BLaER1 treated with 17β-estradiol and CSF1 and Interleukin-3, amounts not matched to agents 10 nM and 100 nM (cell line): ENCODE measurements around the gene MUC20.
A peak's percentile ranks its signal among the peaks of the same experiment; 100 is the strongest.
"Not testable (repeated sequence)": the region's sequence is repeated elsewhere in the genome, so short reads cannot be mapped to it uniquely, and the experiment has no call there.

ENCODE experiments used
- H3K27ac ChIP-seq, 11 experiments: shearing (Covaris generic); formaldehyde crosslinking; 2 replicates each; pipeline ENCODE4 v1.8.1; 2022
- H3K27me3 ChIP-seq, 11 experiments: shearing (Covaris generic); formaldehyde crosslinking; 2 replicates each; pipeline ENCODE4 v1.8.1; 2022
- H3K36me3 ChIP-seq, 11 experiments: shearing (Covaris generic); formaldehyde crosslinking; 2 replicates each; pipeline ENCODE4 v1.8.1; 2022
- H3K4me1 ChIP-seq, 10 experiments: shearing (Covaris generic); formaldehyde crosslinking; 2 replicates each; pipeline ENCODE4 v1.8.1; 2022
- H3K4me2 ChIP-seq, 11 experiments: shearing (Covaris generic); formaldehyde crosslinking; 2 replicates each; pipeline ENCODE4 v1.8.1; 2022
- H3K4me3 ChIP-seq, 10 experiments: shearing (Covaris generic); formaldehyde crosslinking; 2 replicates each; pipeline ENCODE4 v1.8.1; 2022
- H3K9ac ChIP-seq, 11 experiments: shearing (Covaris generic); formaldehyde crosslinking; 2 replicates each; pipeline ENCODE4 v1.8.1; 2022
- H3K9me3 ChIP-seq, 11 experiments: shearing (Covaris generic); formaldehyde crosslinking; replicated peaks in 1 of 11; 2 replicates each; pipeline ENCODE4 v1.8.1; 2022
- H4K20me1 ChIP-seq, 11 experiments: shearing (Covaris generic); formaldehyde crosslinking; 2 replicates each; pipeline ENCODE4 v1.8.1; 2022
- Cebpa-rat ChIP-seq, 11 experiments: shearing (Covaris generic); IDR thresholded peaks; 2 replicates each; pipeline ENCODE4 v1.8.1; 2022

The MUC20 gene

GRCh38 chr3:195708626-195709481 is 11.9 kb upstream of the MUC20 start:
- peak overlapping the region in 2 of 11 experiments; percentile 0 to 49; a peak in 2 of 22 replicates for H3K4me2 ChIP-seq
- H4K20me1 ChIP-seq = 0 out of 22 replicates have a peak, but pooled peaks cover 0 to 5% (median 0%) of the 10 kb centered on the region in 11 experiments
- H3K9ac ChIP-seq = no peak overlapping the region
- H3K4me1 ChIP-seq = peaks cover 0 to 20% (median 0%) of the 10 kb centered on the region in 10 experiments; a peak in 4 of 20 replicates
- H3K9me3 ChIP-seq = peaks cover 0 to 6% (median 0%) of the 10 kb centered on the region in 11 experiments; a peak in 2 of 22 replicates
- TF ChIP-seq Cebpa-rat (IDR thresholded peaks at IDR 0.05) = no peak
- H3K27me3 ChIP-seq = no peaks in the 10 kb centered on the region
- H3K27ac ChIP-seq = no peak overlapping the region
- H3K4me3 ChIP-seq = no peak overlapping the region
- H3K36me3 ChIP-seq = peaks cover 22 to 45% (median 34%) of the 10 kb centered on the region in 11 experiments

- Histone ChIP-seq H3K9me3 (peaks cover 4 to 12% (median 6%) of the 10 kb centered on the region in 11 experiments), H3K4me3 (no peak overlapping the region), H3K4me2 (no peak overlapping the region), H3K36me3 (peaks cover 28 to 52% (median 40%) of the 10 kb centered on the region in 11 experiments), H3K4me1 (peaks cover 0 to 20% (median 0%) of the 10 kb centered on the region in 10 experiments; a peak in 4 of 20 replicates), H3K27ac (no peak overlapping the region), H4K20me1 (0 out of 22 replicates have a peak, but pooled peaks cover 0 to 5% (median 0%) of the 10 kb centered on the region in 11 experiments), H3K27me3 (no peaks in the 10 kb centered on the region), H3K9ac (no peak overlapping the region)
- no peak for TF ChIP-seq Cebpa-rat (IDR thresholded peaks at IDR 0.05)
These were observed 11.1 kb upstream of the MUC20 start for GRCh38 chr3:195709676-195710085.

GRCh38 chr3:195710126-195710905 is 10.5 kb upstream of the MUC20 start:
- not testable (repeated sequence) for H3K4me3 ChIP-seq, H3K27me3 ChIP-seq, H3K4me2 ChIP-seq, H3K9ac ChIP-seq, H4K20me1 ChIP-seq, H3K27ac ChIP-seq
- H3K36me3 ChIP-seq = peaks cover 34 to 59% (median 47%) of the 10 kb centered on the region in 11 experiments
- H3K4me1 ChIP-seq = peaks cover 0 to 20% (median 0%) of the 10 kb centered on the region in 10 experiments; a peak in 4 of 20 replicates
- peaks cover 10 to 18% (median 12%) of the 10 kb centered on the region in 11 experiments for H3K9me3 ChIP-seq

GRCh38 chr3:195711091-195711812 is 9.5 kb upstream of the MUC20 start:
- H3K36me3 ChIP-seq = peaks cover 43 to 66% (median 53%) of the 10 kb centered on the region in 11 experiments
- not testable (repeated sequence) for H3K27me3 ChIP-seq, H3K27ac ChIP-seq, H3K4me2 ChIP-seq, H3K9ac ChIP-seq, H4K20me1 ChIP-seq, H3K4me3 ChIP-seq
- H3K9me3 ChIP-seq = peaks cover 13 to 25% (median 21%) of the 10 kb centered on the region in 11 experiments
- peaks cover 0 to 20% (median 0%) of the 10 kb centered on the region in 10 experiments; a peak in 4 of 20 replicates for H3K4me1 ChIP-seq

- H3K27me3 ChIP-seq = no peaks in the 10 kb centered on the region
- H3K4me3 ChIP-seq = no peak overlapping the region
- no peak overlapping the region for H3K27ac ChIP-seq
- no peak overlapping the region for H3K4me2 ChIP-seq
- H3K9me3 ChIP-seq = peaks cover 13 to 29% (median 27%) of the 10 kb centered on the region in 11 experiments
- H3K9ac ChIP-seq = no peak overlapping the region
- peaks cover 0 to 20% (median 0%) of the 10 kb centered on the region in 10 experiments; a peak in 4 of 20 replicates for H3K4me1 ChIP-seq
- H4K20me1 ChIP-seq = 0 out of 22 replicates have a peak, but pooled peaks cover 0 to 5% (median 0%) of the 10 kb centered on the region in 11 experiments
- no peak for TF ChIP-seq Cebpa-rat (IDR thresholded peaks at IDR 0.05)
- peaks cover 43 to 66% (median 53%) of the 10 kb centered on the region in 11 experiments for H3K36me3 ChIP-seq
These were observed 8.8 kb upstream of the MUC20 start for GRCh38 chr3:195711813-195712534.

- H3K4me3 ChIP-seq, H3K27me3 ChIP-seq, H4K20me1 ChIP-seq, H3K27ac ChIP-seq, H3K4me2 ChIP-seq, H3K9ac ChIP-seq: not testable (repeated sequence)
- Histone ChIP-seq H3K36me3 (peaks cover 43 to 66% (median 53%) of the 10 kb centered on the region in 11 experiments), H3K9me3 (peaks cover 13 to 34% (median 31%) of the 10 kb centered on the region in 11 experiments), H3K4me1 (peaks cover 0 to 20% (median 0%) of the 10 kb centered on the region in 10 experiments; a peak in 4 of 20 replicates)
These were observed 8.3 kb upstream of the MUC20 start for GRCh38 chr3:195712535-195712910.

GRCh38 chr3:195713150-195713549 is 7.6 kb upstream of the MUC20 start:
- Histone ChIP-seq H3K36me3 (peaks cover 42 to 62% (median 50%) of the 10 kb centered on the region in 11 experiments), H3K9me3 (peaks cover 13 to 35% (median 31%) of the 10 kb centered on the region in 11 experiments), H3K4me1 (peaks cover 0 to 16% (median 0%) of the 10 kb centered on the region in 10 experiments; a peak in 4 of 20 replicates)
- not testable (repeated sequence) for H4K20me1 ChIP-seq, H3K27me3 ChIP-seq, H3K27ac ChIP-seq, H3K4me2 ChIP-seq, H3K9ac ChIP-seq, H3K4me3 ChIP-seq

GRCh38 chr3:195714380-195715011 is 6.3 kb upstream of the MUC20 start:
- Histone ChIP-seq H3K4me1 (peaks cover 0 to 3% (median 0%) of the 10 kb centered on the region in 10 experiments; a peak in 1 of 20 replicates), H3K9me3 (peaks cover 13 to 35% (median 31%) of the 10 kb centered on the region in 11 experiments), H4K20me1 (0 out of 22 replicates have a peak, but pooled peaks cover 0 to 5% (median 0%) of the 10 kb centered on the region in 11 experiments), H3K36me3 (peaks cover 30 to 48% (median 40%) of the 10 kb centered on the region in 11 experiments), H3K27me3 (no peaks in the 10 kb centered on the region), H3K27ac (no peak overlapping the region), H3K9ac (no peak overlapping the region), H3K4me3 (no peak overlapping the region), H3K4me2 (no peak overlapping the region)
- TF ChIP-seq Cebpa-rat (IDR thresholded peaks at IDR 0.05) = peak in 1 of 11 experiments; percentile 16; a peak in 1 of 22 replicates
